HG02870 (cell line): ENCODE data around the gene TPRN.

ENCODE experiments used
- ATAC-seq: cut with Tn5 transposase; IDR thresholded peaks from one replicate; pipeline ENCODE4 v1.9.1; 2021; ENCODE audit warnings: mild to moderate bottlenecking, moderate library complexity; ENCODE audit not compliant: unreplicated experiment

TPRN gene

DNA sequence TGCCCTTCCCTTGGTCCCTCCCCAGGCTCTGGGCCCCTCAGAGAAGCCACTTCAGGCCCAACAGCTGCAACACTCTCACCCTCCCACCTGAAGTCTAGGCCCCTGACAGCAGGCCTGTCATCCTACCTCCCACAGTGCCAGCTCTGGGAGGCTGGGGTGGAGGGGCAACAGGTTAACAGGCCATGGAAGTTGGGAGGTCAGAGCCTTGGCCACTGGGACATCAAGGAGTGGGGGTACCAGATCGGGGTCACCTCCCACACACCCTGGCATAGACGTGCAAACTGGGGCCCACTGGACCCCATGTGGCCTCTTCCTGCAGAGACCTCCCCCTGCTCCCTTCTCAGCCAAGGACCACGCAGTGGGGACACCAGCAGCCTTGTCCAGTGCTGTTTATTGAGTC is 9.3 kb downstream of the TPRN start:
- ATAC-seq = no peak

DNA sequence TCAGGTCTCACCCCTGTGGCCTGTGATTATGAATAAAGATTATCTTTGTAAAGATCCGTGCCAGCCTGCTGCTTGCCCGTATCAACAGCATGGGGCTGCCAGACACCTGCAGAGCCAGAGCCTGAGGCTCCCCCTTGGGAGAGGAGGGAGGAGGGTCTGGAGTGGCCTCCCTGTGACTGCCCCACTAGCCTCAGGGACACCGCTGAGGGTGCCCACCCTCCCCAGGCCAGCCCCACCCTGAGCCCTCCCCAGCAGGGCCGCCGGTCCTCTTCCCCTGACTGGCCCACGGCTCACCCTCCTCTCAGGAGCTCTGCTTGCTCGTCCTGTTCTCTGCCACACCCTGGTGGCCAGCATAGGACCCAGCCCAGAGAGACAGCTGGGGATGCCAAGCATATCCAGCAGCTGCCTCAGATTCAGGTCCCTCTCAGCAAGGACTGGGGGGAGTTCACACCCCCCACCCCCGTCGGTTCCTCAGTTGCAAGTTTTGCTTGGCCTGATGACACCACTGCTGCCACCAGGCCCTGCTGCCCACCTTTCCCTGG is 10.2 kb downstream of the TPRN start:
- no peak for ATAC-seq

DNA sequence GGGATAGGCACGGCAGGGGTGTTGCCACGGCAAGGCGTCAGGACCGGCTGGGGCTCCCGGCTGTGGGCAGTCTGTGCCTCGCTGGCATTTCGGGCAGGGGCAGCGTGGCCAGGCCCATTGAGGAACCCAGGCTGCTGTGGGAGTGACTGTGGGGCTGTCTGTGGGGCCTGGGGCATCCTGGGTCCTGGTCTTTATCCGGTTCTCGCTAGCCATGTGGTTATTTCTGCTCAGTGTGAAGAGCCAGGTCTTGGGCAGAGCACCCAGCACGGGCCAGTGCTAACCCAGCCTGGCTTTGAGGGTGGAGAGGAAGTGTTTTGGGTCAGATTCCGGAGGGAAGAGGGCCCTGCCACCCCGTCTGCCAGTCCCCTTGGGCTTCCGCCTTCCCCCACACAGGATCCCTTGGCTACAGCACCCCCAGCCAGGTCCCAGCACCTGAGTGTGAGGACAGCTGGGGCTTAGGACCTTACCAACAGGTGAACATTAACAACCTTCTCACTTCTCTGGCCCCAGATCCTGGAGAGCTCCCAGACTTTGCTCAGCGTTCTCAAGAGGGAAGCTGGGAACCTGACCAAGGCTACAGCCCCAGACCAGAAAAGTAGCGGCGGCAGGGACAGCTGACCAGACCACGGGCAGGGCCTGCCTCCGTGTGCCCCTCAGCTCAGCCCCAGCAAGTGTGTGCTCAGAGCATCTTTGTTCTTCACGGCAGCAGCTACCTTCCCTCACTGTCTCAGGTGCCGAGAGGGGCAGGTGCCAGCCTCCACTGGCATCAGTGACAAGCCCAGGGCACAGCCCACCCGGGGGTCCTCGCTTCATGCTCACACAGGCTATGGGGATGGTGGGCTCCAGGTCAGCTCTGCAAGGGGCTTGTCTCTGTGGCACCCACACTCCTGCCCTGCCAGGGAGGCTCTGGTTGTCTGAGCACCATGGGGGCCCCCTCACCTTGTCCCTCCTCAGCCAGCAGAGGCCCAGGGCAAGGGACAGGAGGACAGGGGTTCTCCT is 10.9 kb downstream of the TPRN start:
- ATAC-seq = no peak

DNA sequence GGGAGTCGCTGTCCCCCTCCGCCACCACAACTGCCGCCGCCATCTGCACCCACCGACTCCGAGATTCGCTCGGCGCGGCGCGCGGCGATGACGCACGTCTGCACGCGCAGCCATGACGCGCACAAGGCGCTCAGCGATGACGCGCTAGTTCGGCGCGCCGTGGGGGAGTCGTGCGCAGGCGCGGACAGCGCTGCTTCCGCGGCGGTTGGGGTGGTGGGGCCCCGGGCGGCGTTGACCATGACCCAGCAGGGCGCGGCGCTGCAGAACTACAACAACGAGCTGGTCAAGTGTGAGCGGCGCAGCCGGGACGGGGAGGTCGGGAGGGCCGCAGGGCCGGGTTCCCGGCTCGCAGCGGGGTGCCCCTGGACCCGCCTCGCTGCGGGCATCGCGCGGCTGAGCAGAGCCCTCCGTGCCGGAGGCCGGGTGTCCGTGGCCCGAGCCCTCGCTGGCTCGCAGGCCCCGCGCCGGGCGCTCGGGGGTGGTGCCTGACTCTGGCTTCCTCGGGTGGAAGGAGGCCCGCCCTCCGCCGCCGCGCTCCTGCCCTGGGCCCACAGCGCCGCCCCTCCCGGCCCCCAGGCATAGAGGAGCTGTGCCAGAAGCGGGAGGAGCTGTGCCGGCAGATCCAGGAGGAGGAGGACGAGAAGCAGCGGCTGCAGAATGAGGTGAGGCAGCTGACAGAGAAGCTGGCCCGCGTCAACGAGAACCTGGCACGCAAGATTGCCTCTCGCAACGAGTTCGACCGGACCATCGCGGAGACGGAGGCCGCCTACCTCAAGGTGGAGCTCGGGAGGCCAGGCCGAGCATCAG is 11.8 kb downstream of the TPRN start, which contains the start of the genes ANAPC2 and SSNA1:
Gene ANAPC2 (minus strand): TSS at position 71 of the 807 bp plus-strand sequence. CDS start 28 bp downstream, at position 43.
Gene SSNA1 (plus strand): TSS at position 187 of the 807 bp plus-strand sequence. CDS start 51 bp downstream, at position 238.
- peak; percentile 71 for ATAC-seq

DNA sequence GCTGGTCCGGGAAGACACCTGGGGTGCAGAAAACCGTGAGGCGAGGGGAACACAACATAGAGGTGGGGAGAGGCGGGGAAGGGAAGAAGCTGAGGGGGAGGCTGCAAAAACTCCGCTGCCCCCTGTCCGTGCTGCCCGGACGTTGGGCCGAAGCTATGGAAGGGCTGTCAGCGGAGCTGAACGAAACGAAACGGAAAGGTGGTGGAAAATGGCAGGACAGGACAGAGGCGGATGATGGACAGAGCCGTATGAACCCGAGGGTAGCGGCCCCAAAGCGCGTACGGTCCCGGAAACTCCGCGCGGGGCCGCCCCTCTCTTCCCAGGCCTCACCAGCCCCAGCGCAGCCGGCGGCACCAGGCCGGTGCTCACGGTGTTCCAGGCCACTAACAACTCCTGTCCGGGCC is 12.5 kb downstream of the TPRN start:
- no peak for ATAC-seq

DNA sequence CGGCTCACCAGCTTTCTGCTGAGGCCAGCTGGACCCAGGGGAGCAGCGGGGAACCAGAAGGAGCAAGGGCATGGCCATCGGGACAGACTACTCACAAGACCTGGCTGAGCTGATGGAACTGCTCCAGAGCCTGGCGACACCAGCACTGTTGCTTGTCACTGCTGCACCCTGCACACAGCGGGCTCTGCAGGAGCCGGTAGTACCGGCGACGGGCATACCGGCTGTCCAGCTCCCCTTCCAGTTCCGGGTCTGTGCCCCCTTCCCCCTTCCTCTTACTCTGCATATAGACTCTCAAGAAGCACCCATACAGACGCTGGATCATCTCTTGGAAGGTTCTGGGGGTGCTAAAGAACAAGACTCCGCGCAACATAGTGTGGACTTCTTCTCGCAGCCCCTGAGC is 13.2 kb downstream of the TPRN start:
- no peak for ATAC-seq

DNA sequence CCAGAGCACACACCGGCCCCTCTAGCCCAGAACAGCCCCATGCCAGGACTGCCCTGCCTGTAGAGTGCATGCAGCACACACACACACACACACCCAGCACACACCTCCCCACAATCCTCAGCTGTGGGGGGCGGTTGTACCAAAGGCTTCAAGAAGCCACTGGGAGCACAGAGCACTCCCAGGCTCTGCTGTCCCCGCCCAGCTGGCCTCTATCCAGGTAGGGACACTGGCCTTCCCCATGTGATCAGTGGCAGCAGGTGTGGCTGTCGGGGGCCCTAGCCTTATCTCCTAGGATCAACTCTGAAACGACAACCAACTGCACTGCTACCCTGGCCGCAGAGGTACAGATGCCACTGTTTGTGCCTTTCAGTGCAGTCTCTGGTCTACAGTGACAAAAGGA is 14.2 kb downstream of the TPRN start:
- no peak for ATAC-seq

DNA sequence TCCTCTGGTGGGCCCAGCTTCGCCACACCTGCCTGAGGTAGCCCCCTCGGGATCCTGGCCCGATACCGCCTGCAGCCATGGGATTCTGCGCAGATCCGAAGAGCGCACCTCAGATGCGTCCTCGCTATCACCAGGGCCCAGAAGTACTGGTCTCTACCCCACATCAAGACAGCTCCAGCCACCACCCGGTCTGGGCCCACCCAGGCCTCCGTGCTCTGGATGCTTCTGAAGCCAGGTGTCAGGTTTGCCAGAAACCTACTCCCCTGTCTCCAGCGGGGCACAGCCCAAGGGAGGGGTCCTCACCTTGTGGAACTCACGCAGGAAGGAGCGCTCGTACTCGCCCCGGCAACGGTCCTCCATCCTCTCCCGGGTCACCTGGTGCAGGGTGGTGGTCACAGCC is 14.6 kb downstream of the TPRN start:
- ATAC-seq = no peak

DNA sequence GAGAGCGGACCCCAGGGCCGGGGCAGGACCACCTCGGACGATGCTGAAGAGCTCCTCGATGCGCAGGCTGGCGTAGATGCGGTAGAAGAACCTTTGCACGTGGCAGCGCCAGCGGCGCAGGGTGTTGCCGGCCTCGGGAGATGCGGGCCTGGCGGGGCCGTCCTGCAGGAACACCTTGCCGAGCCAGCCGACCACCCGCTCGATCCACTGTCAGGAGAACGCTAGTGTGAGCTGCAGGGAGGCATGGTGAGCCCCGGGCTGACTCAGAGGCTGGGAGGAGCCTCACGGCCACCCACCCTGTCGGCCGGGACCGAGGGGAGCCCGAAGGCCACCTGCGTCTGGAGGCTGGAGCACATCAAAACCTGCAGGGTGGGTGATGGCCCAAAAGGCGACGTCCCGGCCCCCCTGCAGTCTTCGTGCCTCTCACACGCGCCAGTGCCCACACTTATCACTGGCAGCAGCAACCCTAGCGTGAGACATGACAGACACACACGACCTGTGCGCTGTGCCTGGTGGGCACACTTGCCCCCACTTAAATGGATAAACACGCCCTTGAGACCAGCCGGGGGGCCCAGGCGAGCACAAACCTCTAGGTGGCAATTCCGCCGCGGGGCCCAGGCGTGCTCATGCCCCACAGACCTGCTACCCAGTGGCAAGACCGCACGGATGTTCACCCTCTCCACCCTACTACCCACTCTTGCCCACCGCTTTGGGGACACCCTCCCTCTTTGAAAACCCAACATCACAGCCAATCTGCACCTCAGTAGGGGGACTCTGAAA is 15.5 kb downstream of the TPRN start:
- no peak for ATAC-seq

DNA sequence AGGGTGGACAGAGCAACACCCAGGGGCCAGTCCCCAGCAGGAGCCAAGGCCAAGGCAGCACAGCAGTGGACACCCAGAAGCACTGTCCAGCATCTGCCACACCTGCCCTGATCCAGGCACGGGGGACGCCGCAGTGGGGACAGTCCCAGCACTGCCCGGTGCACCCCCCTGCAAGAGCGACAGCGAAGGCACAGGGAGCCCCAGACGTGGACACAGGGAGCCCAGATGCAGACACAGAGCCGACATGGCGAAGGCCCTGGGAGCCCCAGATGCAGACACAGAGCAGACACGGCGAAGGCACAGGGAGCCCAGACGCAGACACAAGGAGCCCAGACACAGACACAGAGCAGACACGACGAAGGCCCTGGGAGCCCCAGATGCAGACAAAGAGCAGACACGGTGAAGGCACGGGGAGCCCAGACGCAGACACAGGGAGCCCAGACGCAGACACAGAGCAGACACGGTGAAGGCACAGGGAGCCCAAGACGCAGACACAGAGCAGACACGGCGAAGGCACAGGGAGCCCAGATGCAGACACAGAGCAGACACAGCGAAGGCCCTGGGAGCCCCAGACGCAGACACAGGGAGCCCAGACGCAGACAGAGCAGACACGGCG is 16.5 kb downstream of the TPRN start:
- no peak for ATAC-seq

DNA sequence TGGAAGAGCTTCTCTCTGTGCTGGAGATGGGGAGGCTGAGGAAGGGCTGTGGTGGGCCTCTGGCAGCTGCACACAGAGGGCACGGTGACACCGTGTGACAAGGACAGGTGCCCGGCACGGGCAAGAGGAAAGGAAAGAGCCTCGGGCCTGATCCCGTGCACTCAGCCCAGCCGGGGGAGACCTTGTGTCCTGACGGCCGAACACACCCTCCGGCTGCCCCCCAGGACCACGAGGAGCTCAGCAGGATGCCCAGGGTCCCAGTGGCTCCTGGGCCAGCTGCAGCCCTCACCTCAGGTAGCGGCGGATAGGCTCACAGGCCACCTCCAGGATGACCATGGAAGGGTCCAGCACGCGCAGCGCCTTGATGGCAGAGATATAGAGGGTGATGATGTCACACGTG is 17.7 kb downstream of the TPRN start:
- ATAC-seq = no peak

DNA sequence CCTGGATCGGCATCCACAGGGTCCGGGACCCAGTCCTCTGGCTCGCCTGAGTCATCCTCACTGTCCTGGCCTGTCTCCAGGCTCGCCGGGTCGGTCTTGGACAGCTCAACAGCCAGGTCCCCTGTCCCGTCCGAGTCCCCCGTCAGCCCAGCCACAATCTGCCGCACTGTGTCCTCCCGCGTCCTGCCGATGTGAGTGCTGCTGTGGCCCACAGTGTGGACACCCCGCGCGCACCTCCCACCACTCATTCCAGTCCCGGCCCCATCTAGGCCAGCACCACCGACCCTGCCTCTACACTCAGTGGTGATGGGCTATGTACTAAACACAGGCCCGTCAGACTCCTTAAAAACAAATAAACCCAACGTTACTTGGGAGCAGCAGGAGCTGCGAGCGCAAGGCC is 18.9 kb downstream of the TPRN start:
- no peak for ATAC-seq

DNA sequence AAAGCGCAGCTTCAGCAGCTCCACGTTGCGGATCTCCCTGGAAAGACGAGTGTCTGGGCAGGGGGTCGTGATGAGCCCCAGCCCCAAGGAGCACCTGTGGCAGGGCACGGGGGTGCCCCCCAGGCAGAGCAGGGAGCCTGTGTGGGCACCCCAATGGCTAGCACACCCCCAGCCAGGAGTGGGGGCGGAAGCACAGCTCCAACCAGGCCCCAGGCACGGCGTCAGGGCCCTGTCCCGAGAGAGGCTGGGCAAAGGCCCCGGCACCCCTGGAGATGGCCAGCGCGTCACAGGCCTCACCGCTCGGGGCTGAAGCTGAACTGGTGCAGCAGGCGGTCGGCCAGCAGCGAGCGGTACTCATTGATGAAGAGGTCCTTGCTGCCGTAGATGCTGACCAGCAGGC is 20.1 kb downstream of the TPRN start:
- ATAC-seq = no peak

DNA sequence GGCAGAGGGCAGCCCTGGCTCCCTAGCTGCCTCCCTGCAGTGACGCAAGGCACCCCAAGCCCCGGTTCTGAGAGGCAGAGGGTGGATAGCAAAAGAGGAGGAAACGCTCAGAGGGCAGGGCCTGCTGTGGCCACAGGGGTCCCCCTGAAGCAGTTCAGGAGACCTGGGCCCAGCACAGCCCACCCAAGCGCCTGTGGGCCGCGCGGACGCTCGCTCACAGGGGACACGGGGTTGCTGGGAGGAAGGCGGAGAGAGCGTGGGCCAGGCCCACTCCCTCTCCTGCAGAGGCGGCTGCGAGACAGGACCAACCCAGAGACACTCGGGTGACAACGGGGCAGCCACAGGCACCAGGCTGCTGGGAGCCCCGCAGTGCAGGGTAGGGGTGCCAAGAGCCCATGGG is 20.8 kb downstream of the TPRN start:
- ATAC-seq = no peak

DNA sequence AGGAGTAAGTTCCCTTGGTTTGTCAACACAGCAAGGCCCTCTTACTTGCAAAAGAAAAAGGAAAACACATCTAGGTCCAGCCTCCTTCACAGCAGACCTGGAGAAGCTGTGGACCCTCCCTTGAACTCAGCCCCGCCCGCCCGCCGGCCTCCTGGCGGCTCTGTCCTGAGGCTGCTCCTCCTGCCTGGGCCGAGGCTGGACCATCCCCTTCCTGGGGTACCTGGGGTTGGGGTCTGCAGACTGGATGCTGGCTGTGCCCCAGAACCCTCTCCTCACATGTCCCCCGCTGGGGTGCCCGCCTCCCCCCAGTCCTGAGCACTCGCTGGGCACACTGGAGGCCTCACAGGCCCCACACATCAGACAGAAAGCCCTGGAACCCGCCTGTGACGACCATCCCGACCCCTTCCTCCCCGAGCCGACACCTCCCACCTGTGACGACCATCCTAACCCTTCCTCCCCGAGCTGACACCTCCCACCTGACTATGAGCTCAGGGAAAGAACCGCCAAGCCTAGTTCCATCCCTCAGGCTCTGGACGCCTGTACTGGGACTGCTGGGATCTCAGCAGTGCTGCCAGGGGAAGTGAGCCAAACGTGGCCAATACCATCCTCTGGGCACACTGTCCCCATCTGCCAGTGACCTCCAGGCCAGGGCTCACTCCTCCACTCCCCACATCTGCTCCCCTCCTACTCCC is 21.5 kb downstream of the TPRN start:
- no peak for ATAC-seq

DNA sequence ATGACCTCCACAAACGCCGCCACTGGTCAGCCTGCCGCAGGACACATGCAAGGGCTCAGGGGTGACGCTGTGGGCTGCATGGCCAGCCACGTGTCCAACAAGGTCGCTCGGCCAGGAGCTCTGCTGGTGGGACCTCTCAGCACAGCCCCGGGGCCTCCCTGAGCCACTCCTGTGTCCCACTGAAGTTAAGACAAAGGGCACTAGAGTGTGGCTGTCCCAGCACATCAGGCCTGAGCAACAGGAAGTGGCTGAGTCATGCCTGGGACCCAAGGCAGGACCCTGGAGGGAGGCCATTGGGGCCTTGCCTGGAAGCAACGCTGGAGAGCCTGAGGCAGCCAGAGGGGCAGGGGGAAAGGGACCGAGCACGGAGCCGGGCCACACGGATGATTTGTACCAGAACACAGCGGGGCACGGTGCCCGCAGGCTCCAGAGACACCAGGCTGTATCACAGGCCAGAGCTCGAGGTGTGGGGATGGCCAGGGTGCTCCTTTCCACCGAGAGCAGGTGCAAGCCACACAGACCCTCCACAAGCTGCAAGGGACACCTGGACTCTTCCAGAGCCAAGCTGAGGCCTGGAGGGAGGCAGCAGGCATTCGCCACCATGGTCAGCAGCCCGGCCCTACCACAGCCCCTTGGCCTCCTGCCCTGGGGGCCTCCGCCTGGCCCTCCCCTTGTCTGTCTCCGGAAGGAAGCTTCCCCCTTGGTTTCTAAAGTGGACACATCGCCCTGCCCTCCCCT is 22.2 kb downstream of the TPRN start:
- no peak for ATAC-seq

DNA sequence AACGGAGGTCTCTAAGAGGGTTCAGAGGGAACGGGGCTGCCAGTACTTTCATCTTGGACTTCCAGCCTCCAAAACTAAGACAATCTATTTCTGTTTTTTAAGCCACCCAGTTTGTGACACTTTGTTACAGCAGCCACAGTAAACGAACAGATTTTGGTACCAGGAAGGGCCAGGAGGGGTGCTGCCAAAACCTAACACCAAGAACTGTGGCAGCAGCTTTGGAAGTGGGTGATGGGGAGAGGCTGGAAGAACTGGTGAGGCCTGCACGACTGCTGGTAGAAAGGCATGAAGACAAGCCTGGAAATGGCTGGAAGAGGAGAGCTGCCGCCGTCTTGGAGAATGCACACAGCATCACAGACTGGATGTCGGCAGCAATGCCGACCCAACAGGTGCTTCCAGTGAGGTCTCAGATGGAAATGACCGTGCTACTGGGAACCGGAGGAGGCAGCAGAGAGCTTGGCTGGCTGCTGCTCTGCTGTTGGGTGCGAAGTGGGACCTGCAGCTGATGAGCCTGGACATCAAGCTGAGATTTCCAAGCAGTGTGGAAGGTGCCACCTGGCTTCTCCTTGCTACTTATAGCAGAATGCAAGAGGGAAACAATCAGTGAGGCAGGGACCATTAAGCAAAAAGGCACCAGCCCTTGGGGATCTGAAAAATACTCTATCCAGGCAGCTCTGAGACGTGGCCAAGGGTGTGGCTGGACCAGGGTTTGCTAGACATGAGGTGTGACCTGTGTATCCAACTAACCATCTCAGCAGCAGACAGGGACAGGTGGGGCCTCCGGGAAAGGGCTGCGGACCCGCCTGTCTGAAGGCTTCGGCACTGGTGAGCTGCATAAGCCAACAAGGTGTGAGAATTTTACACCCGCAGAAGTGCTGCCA is 24.0 kb downstream of the TPRN start:
- no peak for ATAC-seq
